K562 (cell line): ENCODE data around the gene GLYAT. TPM values are rescaled to one million over a fixed set of nuclear protein-coding genes. Genes with fewer than 3 reads are reported as not detected.

ENCODE experiments used
- ATAC-seq: fragments of 200-7000 bp; cut with Tn5 transposase; 3 replicates; pipeline ENCODE4 v1.9.1; 2020; ENCODE audit warnings: moderate library complexity
- BruUV-seq: library from RNA; stranded (reverse); fragments of 400-500 nt; replicated peaks from 2 replicates; lab custom pipeline; 2021; lab: Mats Ljungman, UMichigan
- CTCF ChIA-PET: fragments of 300-600 bp; formaldehyde crosslinking; extraction: SDS; loops from one replicate; lab custom pipeline; 2021; ENCODE audit warnings: low intra/inter-chr PET ratio; lab: Yijun Ruan, JAX
- POLR2A ChIA-PET: fragments of 300-600, 350-650 bp; sonication (Branson Sonifier 250); formaldehyde crosslinking; extraction: SDS; loops from one replicate; lab custom pipeline; 2021; ENCODE audit warnings: antibody characterized with exemption, inconsistent platforms; lab: Yijun Ruan, JAX
- DNase-seq, 4 experiments: peaks; one replicate each; pipeline versions ENCODE4 v3.0.0 to v3.0.0-alpha.2; 2011 to 2018; ENCODE audit warnings: low spot score in 3 of 4, mixed read lengths in 3 of 4; ENCODE audit errors: extremely low read depth in 1 of 4
- FAIRE-seq: peaks from 2 replicates; lab custom pipeline; 2011; peaks lifted over from hg19 to GRCh38; lab: Jason Lieb, UNC
- H2AFZ ChIP-seq: 2 replicates; pipeline ENCODE4 v1.6.0; 2011; ENCODE audit warnings: low read depth, low read length, control low read depth, inconsistent platforms
- H3K27ac ChIP-seq: fragments of 200-600 bp; 3 replicates; pipeline ENCODE4 v1.8.0; 2011; ENCODE audit warnings: low read depth, mild to moderate bottlenecking, control low read depth, inconsistent platforms, low read length, moderate library complexity, mixed read lengths; ENCODE audit errors: extremely low read depth
- H3K27me3 ChIP-seq, 2 experiments: fragments of 300-600 bp in 1 of 2; 2 replicates in 1 of 2; 3 replicates in 1 of 2; pipeline versions ENCODE4 v1.6.0 to v1.8.0; 2011; ENCODE audit warnings: inconsistent platforms in 2 of 2, low read length in 2 of 2, mild to moderate bottlenecking in 1 of 2, mixed read lengths in 1 of 2, moderate library complexity in 1 of 2; ENCODE audit not compliant: control insufficient read depth in 2 of 2, insufficient read depth in 2 of 2
- H3K36me3 ChIP-seq: fragments of 300-600 bp; 3 replicates; pipeline ENCODE4 v1.8.0; 2011; ENCODE audit warnings: mild to moderate bottlenecking, low read length, inconsistent platforms; ENCODE audit not compliant: control insufficient read depth, insufficient read depth
- H3K4me1 ChIP-seq, 2 experiments: fragments of 200-600 bp in 1 of 2; replicated peaks in 1 of 2; 2 replicates in 1 of 2; 3 replicates in 1 of 2; pipeline versions ENCODE4 v1.5.1 to v1.8.0; 2011; ENCODE audit warnings: inconsistent platforms in 2 of 2, low read length in 2 of 2, mild to moderate bottlenecking in 1 of 2, mixed read lengths in 1 of 2, moderate library complexity in 1 of 2; ENCODE audit not compliant: control insufficient read depth in 2 of 2, insufficient read depth in 2 of 2
- H3K4me2 ChIP-seq: 2 replicates; pipeline ENCODE4 v1.6.1; 2011; ENCODE audit warnings: low read length, control low read depth, inconsistent platforms, mixed read lengths; ENCODE audit not compliant: insufficient read depth
- H3K4me3 ChIP-seq: fragments of 200-600 bp; sonication (generic), shearing (Covaris generic); 2 replicates; pipeline ENCODE4 v1.5.1; 2016; ENCODE audit warnings: control low read depth, inconsistent platforms
- H3K79me2 ChIP-seq: fragments of 200-600 bp; 3 replicates; pipeline ENCODE4 v1.8.0; 2011; ENCODE audit warnings: low read length, inconsistent platforms; ENCODE audit not compliant: control insufficient read depth, insufficient read depth
- H3K9ac ChIP-seq, 2 experiments: 2 replicates each; pipeline versions ENCODE4 v1.6.0 to v1.6.1; 2011; ENCODE audit warnings: low read depth in 2 of 2, low read length in 2 of 2, control low read depth in 1 of 2, inconsistent platforms in 1 of 2, mild to moderate bottlenecking in 1 of 2, mixed read lengths in 1 of 2; ENCODE audit not compliant: insufficient read depth in 1 of 2
- H3K9me1 ChIP-seq: one replicate; pipeline ENCODE4 v1.6.0; 2011; ENCODE audit warnings: inconsistent platforms, mild to moderate bottlenecking, low read length, moderate library complexity; ENCODE audit not compliant: control insufficient read depth, insufficient read depth
- H3K9me3 ChIP-seq: replicated peaks from 2 replicates; pipeline ENCODE4 v1.5.1; 2011; ENCODE audit warnings: low read depth, low read length, inconsistent platforms; ENCODE audit not compliant: control insufficient read depth, insufficient read depth
- H4K20me1 ChIP-seq: replicated peaks from 2 replicates; pipeline ENCODE4 v1.6.1; 2011; ENCODE audit warnings: low read length, inconsistent platforms, mixed read lengths; ENCODE audit not compliant: control insufficient read depth, insufficient read depth
- CBFB ChIP-seq: sonication (generic); formaldehyde crosslinking; IDR thresholded peaks from 2 replicates; pipeline ENCODE4 v1.4.0; 2020; ENCODE audit warnings: mild to moderate bottlenecking, missing genetic modification reagents
- KDM2B ChIP-seq: fragments of 250-450 bp; sonication (Bioruptor Pico); IDR thresholded peaks from 2 replicates; pipeline ENCODE4 v1.8.0; 2021; ENCODE audit warnings: mild to moderate bottlenecking, moderate library complexity
- KDM5B ChIP-seq: fragments of 200-600 bp; sonication (generic); IDR thresholded peaks from 2 replicates; pipeline ENCODE4 v1.6.1; 2012; ENCODE audit warnings: low read depth, mild to moderate bottlenecking, moderate library complexity, low read length, control low read depth, inconsistent platforms; ENCODE audit not compliant: insufficient replicate concordance
- POLR2B ChIP-seq: fragments of 450-650 bp; IDR thresholded peaks from 2 replicates; pipeline ENCODE4 v1.6.1; 2018; ENCODE audit warnings: low read depth; ENCODE audit not compliant: partially characterized antibody
- RFX5 ChIP-seq: IDR thresholded peaks from 2 replicates; pipeline ENCODE4 v1.6.1; 2011; ENCODE audit warnings: low read depth, mild to moderate bottlenecking, improper control_type of control experiment, low read length
- SP2 ChIP-seq: IDR thresholded peaks from 2 replicates; pipeline ENCODE4 v1.6.1; 2011; ENCODE audit warnings: mild to moderate bottlenecking, low read depth, low read length, moderate library complexity; ENCODE audit not compliant: poor library complexity, severe bottlenecking; ENCODE audit errors: extremely low read depth
- in situ Hi-C: fragments of 300-500 bp; cut with MboI; formaldehyde crosslinking; loops from 4 replicates; pipeline ENCODE4 v1.15.0; 2018; ENCODE audit warnings: inconsistent platforms, mixed read lengths
- intact Hi-C: fragments of 100-400 bp; cut with micrococcal nuclease; formaldehyde crosslinking; loops from 2 replicates; pipeline ENCODE4 v1.14.2; 2022
- polyA plus RNA-seq, 8 experiments: library from polyadenylated mRNA; depleted of rRNA in 4 of 8; stranded (reverse) in 5 of 8; unstranded in 3 of 8; fragments of >200 nt; fragmentation: Nextera tagmentation in 2 of 8; fragmentation: Illumina TruSeq in 1 of 8; extraction: Ambion mirVana in 2 of 8; extraction: Trizol in 1 of 8; gene quantifications; 2 replicates each; pipeline versions ENCODE4 v1.2.1 to v1.2.3, GENCODE V29; 2011 to 2014; ENCODE audit warnings: inconsistent platforms in 1 of 8, missing spikeins in 1 of 8
- total RNA-seq, 7 experiments: library from RNA; depleted of rRNA in 6 of 7; stranded (reverse); fragments of >200 nt in 6 of 7; fragmentation: Illumina TruSeq in 2 of 7; extraction: Trizol in 2 of 7; gene quantifications; 2 replicates each; pipeline versions ENCODE4 v1.2.1 to v1.2.3, GENCODE V29; 2011 to 2021; ENCODE audit warnings: low replicate concordance in 1 of 7
- TF ChIP-seq, protein P1 (sequence below): fragments of 250-450 bp; sonication (Bioruptor Pico); IDR thresholded peaks from 2 replicates; pipeline ENCODE4 v1.9.0; 2021; ENCODE audit warnings: mild to moderate bottlenecking

Gene GLYAT
- total and polyA plus RNA-seq, 9 of the 15 experiments (the other 6 are each of a cell fraction or from before 2014, with no cell fraction given): not detected

DNA sequence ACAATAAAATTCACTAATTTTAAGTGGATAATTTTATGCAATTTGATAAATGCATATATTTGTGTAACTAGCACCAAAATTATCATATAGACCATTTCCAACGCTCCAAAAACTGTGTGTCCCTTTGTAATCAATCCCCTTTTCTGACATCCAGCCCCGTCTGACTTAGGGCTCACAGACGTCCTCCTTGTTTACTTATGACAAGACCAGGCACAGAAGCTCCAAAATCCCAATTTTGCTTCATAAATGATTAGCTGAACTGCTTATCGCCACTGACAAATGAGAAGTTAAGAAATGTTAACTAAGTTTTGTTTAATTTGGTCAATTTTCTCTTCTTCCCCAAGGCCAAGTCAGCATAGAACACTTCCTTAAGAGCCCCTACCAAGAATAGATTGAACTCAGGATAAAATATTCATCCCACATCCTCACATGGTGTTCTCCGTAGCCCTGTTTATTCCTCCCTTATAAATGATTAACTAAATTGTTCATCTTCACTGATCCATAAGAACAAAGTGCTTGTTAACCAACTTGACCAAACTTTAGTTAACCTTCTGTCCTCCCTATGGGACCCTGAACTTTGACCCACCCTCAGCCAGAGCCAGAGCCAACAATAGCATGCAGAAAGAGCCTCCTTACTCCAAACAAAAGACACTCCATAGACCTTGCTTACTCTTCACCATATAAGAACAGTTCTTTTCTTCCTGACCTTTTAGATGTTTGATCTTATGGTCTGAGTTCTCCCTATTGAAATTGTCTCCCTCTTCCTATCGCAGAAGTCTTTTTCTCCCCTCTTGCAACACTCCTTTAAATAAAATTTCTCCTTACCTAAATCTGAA is 30.8 kb upstream of the GLYAT start (continued):
- TF ChIP-seq KDM2B (no peak), SP2 (no peak)
- TF ChIP-seq, all 486 proteins: peak for 0

DNA sequence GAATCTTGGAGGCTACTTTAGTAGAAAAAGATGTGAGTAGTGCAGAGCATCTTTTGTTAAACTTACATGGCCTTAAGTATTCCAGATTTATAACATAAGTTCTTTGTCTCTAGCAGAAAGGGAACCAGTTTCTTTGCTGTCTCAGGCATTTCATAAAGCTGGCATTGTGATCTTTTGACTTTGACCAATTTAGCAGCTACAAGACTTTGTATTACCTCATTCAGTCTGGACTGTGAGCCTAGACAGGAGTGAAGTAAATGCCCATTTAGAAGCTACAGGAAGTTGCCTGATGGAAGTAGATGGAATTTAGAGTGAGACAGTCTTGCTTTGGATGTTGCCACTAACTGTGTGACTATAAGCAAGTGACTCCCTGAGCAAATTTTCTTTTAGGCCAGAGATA is 25.7 kb upstream of the GLYAT start:
- Histone ChIP-seq H3K4me2 (no peak overlapping the region), H3K27ac (no peak overlapping the region), H3K9ac (no peak overlapping the region), H3K4me1 (no peaks in the 10 kb centered on the region), H3K9me1 (no peaks in the 10 kb centered on the region), H4K20me1 (no peaks in the 10 kb centered on the region), H3K4me3 (no peak overlapping the region), H3K9me3 (no peaks in the 10 kb centered on the region), H3K36me3 (no peaks in the 10 kb centered on the region), H3K27me3 (no peaks in the 10 kb centered on the region), H3K79me2 (no peaks in the 10 kb centered on the region), H2AFZ (no peak overlapping the region)
- no peak for FAIRE-seq
- intact Hi-C loops (no loop called here), in situ Hi-C loops (no loop called here)
- ChIA-PET CTCF (no interaction called here), POLR2A (no interaction called here)
- TF ChIP-seq RFX5: no peak
- TF ChIP-seq CBFB (CRISPR knock-in tag): no peak
- no peak for TF ChIP-seq POLR2B
- TF ChIP-seq, protein P1, sequence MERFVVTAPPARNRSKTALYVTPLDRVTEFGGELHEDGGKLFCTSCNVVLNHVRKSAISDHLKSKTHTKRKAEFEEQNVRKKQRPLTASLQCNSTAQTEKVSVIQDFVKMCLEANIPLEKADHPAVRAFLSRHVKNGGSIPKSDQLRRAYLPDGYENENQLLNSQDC (CRISPR knock-in tag): no peak
- no peak for TF ChIP-seq KDM5B
- no peak for ATAC-seq
- BruUV-seq: no TSS peak
- DNase-seq: no peak
